ENCODE results near the gene A4GALT.

DNA sequence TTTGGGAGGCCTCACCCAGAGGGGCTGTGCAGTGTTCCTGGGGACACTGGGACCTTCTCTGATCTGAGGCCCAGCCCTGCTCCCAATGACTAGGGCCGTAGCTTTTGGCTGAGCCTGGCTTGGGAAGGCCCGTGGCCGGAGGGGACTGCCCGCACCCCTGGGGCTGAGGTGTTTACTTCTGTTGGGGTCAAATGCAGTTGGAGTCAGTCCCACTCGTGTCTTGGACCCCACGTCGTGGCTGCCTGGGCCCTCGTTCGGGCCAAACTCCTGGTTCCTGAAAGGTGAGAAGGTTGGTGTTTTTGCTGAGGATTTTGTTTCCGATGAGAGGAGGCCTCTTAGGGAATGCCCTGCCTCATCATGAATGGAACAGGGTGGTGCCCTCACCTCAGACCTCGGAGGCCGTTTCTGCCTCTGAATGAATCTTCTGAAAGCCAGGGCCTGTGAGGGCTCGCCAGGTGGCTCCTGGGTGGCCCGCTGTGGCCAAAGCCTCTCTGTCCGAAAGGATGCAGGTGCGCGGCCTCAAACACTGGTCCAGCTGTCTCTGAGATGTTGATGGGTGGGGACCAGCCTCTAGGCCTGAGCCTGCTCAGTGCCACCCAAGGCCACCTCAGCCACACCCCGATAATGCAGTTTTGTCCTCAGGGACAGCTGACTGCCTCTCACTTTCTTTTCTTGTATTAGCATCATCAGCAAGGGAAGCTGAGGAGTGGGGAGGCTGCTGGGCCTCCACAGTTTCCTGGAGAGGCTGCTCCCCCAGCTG lies 40.3 kb upstream of the A4GALT start:
- TF ChIP-seq, protein P1, sequence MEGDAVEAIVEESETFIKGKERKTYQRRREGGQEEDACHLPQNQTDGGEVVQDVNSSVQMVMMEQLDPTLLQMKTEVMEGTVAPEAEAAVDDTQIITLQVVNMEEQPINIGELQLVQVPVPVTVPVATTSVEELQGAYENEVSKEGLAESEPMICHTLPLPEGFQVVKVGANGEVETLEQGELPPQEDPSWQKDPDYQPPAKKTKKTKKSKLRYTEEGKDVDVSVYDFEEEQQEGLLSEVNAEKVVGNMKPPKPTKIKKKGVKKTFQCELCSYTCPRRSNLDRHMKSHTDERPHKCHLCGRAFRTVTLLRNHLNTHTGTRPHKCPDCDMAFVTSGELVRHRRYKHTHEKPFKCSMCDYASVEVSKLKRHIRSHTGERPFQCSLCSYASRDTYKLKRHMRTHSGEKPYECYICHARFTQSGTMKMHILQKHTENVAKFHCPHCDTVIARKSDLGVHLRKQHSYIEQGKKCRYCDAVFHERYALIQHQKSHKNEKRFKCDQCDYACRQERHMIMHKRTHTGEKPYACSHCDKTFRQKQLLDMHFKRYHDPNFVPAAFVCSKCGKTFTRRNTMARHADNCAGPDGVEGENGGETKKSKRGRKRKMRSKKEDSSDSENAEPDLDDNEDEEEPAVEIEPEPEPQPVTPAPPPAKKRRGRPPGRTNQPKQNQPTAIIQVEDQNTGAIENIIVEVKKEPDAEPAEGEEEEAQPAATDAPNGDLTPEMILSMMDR (conservative IDR thresholded peaks at IDR 0.05; ENCODE audit: low read depth in 2 of 2), result no peak
- TF ChIP-seq CREB1 (CRISPR knock-in tag; IDR thresholded peaks at IDR 0.05; ENCODE audit: low read depth) (no peak), POLR2AphosphoS5 (IDR thresholded peaks at IDR 0.05; ENCODE audit: low read depth) (no peak), EZH2phosphoT487 (IDR thresholded peaks at IDR 0.05; ENCODE audit: unreplicated experiment) (no peak)
